Gastroesophageal sphincter (tissue), 3 donors: ENCODE measurements around the gene WDFY1.

ENCODE experiments used
- EP300 ChIP-seq: sonication (generic); formaldehyde crosslinking; IDR thresholded peaks from one replicate; pipeline ENCODE4 v1.6.1; 2017; ENCODE audit warnings: antibody characterized with exemption, mild to moderate bottlenecking
- POLR2A ChIP-seq, 2 donors: fragments of 450-650 bp; IDR thresholded peaks; one replicate each; pipeline ENCODE4 v1.6.1; 2017; ENCODE audit warnings: antibody characterized with exemption in 2 of 2, mild to moderate bottlenecking in 2 of 2, moderate library complexity in 1 of 2
- TF ChIP-seq, protein P1 (sequence below), 4 experiments: fragments of 200-600 bp in 2 of 4; fragments of 450-650 bp in 2 of 4; sonication (generic) in 1 of 4; IDR thresholded peaks; one replicate each; pipeline ENCODE4 v1.5.1; 2017 to 2019; ENCODE audit warnings: antibody characterized with exemption in 4 of 4, mild to moderate bottlenecking in 2 of 4, moderate library complexity in 2 of 4

DNA sequence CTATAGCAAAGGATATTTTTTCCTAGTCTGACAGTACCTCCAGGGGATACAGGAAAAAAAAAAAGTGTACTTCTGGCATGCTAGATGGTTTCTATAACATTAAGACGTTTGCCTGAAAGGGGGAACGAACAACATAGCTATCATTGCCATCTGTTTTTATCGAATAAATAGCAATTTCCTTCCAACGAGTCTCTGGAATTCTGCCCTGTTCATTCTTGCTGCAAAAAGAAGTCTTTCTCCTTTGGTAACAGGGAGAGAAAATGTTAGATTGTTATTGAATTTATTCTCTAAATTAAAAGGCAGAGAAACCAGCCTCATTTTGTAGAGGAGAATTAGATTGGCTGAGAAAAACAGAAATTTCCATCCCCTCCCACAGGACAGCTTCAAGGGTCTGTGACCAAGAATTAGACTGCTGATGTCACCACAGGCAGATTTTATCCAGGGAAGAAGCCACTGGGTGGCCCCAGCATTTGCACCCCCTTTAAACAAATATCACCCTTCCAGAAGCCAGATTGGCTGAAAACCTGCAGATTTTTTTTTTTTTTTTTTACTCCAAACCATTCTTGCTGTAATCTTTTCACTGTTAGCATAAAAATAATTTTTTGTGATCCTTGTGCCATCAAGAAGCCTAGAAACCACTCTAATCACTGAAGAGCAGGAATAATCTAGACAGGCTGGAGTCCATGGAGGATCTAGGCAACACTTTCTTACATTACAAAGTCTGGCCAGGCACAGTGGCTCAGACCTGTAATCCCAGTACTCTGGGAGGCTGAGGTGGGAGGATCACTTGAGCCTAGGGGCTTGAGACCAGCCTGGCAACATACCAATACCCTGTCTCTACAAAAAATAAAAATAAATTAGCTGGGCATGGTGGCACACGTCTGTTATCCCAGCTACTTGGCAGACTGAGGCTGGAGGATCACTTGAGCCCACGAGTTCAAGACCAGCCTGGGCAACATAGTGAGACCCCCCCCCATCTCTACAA lies 12.0 kb downstream of the WDFY1 start:
- no peak for TF ChIP-seq EP300
- no peak for TF ChIP-seq POLR2A (IDR thresholded peaks at IDR 0.05)
- TF ChIP-seq, protein P1, sequence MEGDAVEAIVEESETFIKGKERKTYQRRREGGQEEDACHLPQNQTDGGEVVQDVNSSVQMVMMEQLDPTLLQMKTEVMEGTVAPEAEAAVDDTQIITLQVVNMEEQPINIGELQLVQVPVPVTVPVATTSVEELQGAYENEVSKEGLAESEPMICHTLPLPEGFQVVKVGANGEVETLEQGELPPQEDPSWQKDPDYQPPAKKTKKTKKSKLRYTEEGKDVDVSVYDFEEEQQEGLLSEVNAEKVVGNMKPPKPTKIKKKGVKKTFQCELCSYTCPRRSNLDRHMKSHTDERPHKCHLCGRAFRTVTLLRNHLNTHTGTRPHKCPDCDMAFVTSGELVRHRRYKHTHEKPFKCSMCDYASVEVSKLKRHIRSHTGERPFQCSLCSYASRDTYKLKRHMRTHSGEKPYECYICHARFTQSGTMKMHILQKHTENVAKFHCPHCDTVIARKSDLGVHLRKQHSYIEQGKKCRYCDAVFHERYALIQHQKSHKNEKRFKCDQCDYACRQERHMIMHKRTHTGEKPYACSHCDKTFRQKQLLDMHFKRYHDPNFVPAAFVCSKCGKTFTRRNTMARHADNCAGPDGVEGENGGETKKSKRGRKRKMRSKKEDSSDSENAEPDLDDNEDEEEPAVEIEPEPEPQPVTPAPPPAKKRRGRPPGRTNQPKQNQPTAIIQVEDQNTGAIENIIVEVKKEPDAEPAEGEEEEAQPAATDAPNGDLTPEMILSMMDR (IDR thresholded peaks at IDR 0.05), result no peak
